GM19099 (cell line): ENCODE results near the gene GPR65.

ENCODE experiments used
- POLR2A ChIP-seq: IDR thresholded peaks from 3 replicates; pipeline ENCODE4 v1.6.1; 2011; ENCODE audit warnings: low read depth; ENCODE audit not compliant: insufficient read length; ENCODE audit errors: extremely low read depth

The GPR65 gene

DNA sequence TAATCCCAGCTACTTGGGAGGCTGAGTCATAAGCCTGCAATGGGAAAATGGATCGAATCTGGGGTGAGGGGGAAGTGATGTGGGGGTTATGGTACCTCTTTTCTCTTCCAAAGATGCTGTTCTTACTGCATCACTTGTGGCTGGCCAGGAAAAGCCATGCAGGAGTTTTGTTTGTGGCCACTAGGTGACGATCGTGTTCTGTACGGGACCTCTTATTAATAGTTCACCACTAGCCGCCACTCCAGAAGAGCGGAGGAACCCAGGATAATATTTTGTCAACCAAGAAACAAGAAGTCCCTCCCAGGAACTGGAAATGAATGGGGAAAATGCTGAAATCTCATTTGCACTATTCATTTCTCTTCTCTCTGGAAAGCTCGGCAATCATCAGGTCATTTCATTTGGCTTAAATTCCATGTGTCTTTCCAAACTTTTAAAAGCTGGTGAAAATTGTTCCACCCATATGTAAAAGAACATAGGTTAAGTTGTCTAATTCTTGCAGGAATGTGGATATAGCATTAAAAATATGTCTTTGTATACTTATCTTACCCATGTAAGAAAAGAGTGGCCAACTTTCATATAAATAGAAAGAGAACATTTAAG, 8.9 kb downstream of the GPR65 start:
- no peak for TF ChIP-seq POLR2A

GRCh38 chr14:88016768-88017167, 11.8 kb downstream of the GPR65 start:
- no peak for TF ChIP-seq POLR2A

DNA sequence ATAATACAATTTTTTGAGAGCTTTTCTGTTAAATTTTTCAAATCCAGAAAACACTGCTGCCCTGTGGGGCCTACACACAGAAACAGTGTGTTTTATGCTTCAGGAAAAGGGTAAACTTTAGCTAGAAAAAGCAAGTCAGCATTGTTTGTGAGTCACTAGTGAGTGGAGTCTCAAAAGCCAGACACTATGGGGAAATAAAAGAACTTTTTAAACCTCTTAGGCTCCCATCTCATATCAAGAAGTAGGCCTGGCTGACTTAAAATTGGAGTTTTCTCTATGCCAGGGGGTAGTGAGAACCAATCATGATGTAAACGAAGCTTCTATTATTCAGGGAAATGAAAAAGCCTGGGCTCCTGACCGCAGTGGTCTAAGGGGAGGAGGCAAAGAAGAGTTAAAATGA, 12.6 kb downstream of the GPR65 start:
- TF ChIP-seq POLR2A = no peak

DNA sequence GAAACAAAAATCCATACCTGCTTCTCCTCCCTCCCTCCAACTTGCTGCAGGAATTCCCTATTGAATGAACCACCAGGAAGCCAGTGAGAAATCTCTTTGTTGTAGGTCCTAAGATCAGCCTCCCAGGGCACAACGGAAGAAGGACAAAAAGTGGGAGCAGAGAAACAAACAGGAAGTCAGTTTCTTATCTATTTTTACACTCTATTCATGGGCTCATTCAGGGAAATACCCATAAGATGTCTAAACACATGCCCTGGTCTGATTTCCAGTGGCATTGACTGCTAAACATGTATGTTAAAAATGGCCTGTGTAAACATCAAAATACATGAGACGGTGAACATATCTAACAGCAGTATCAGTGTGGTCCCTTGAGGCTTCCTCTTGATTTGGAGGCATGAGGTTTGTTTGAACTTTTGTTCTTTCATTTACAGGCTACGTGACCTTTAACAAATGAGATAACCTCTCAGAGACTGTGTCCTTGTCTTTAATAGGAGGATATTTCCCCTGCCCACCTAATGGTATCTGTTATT, 18.8 kb downstream of the GPR65 start:
- TF ChIP-seq POLR2A = no peak

DNA sequence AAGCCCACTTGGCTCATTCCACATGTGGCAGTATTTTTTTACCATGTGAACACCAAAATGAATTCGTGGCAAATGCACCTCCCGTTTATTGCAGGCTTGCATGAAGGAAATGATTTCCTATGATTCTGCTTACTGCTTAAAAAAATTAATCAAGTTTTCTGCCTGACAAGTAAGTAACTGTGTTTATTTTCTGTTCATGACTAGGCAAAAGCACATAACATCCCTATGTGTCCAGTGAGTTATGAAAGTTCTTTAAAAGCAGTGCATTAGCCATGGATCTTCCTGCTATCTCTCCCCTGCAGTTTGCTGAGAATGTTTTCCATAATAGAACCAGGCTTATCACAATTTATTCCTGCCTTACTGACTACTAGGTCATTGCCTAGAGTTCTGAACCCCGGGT, 20.4 kb downstream of the GPR65 start:
- TF ChIP-seq POLR2A = no peak

DNA sequence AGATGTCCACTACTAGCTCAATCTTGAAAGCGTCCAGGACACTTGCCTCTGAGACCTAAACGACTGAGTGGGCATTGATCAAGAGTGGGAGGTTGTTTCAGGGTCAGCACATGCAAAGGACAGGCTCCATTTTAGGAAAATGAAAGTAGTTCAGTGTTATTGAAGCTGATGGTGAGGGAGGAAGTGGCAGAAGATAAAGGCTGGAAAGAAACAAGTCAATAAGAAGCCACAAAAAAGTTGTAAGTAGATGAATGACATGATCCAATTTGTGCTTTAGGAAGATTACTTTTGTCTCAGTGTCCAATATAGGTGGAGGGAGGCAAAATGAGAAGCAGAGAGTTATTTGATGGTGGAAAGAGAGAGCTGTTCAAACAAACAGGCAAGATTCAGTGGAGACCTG, 22.0 kb downstream of the GPR65 start:
- TF ChIP-seq POLR2A = no peak

DNA sequence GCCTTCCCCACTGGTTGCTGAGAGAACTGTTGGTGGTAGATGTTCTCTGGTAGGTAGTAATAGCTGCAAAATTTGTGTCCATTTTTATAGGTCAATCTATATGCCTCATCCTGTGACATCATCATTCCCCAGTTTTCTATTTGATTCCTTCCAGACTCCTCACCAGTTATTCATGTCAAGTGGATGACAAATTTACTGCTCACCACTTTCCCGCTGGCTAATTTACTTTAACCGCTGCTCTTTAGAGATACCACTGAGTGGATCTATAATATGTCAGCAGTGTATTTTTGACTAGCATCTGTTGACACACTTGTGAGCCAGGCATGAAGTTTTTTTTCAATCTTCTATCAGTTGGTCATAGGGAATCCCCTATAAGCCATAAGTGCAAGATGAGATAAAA, 24.6 kb downstream of the GPR65 start:
- TF ChIP-seq POLR2A = no peak

- no peak for TF ChIP-seq POLR2A
Observed at GRCh38 chr14:88030079-88030478, 25.1 kb downstream of the GPR65 start.

GRCh38 chr14:88030892-88031291, 26.0 kb downstream of the GPR65 start:
- TF ChIP-seq POLR2A = no peak

DNA sequence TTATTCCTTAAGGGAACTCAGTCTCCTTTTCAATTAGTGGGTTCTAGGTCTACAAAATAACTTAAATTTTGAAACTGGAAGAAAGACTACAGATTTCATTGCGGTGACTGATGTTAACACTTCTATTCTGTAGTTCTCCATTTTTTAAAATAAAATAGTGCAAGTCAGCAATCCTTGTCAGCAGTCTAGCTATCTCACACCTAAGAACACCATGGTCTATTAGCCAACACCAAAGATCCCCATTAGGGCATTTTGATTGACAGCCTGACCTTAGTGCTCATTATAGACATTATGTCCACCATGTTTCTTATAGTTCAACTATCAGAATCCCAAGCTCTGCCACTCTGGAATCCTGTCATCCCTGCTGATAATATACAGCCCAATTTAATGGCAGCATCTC, 27.4 kb downstream of the GPR65 start:
- TF ChIP-seq POLR2A = no peak

GRCh38 chr14:88034076-88034475, 29.1 kb downstream of the GPR65 start:
- TF ChIP-seq POLR2A = no peak

DNA sequence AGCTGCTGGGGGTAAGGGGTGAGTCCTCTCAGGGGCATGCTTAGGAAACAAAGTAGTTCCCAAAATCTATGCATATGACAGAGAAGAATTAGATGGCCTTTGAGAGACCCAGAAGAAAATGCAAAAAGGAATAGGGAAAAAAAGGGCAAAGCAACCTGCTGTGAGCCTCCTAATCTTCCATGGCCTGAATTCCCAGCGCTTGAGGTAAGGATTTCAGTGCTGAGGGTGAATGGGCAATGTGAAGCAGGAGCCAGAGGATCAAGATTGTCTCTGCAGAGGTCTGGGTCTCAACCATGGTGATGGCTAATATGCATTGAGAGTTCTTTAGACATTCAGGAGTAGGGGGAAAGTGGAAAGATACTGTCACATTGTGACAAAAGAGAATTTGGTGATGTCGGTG, 31.5 kb downstream of the GPR65 start:
- TF ChIP-seq POLR2A = no peak

DNA sequence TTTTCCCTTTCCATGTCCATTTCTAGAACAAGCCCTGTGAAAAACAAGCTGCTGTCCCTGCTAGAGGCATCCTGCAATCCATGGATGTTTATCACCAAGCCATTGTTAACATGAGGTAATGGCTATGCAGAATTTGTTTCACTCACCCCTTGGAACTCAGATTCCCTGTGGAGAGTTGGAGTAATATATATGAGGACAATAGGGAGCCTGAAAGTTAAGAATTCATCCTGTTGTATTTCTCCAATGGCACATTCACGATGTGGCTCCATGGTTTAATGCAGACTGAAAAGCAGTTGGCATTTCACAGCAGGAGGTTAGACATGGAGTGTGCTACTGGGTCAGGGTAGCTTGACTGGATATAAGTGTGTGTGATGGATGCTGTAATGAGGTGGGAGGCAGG, 32.4 kb downstream of the GPR65 start:
- TF ChIP-seq POLR2A = no peak

- no peak for TF ChIP-seq POLR2A
Observed at GRCh38 chr14:88039197-88039596, 34.3 kb downstream of the GPR65 start.

DNA sequence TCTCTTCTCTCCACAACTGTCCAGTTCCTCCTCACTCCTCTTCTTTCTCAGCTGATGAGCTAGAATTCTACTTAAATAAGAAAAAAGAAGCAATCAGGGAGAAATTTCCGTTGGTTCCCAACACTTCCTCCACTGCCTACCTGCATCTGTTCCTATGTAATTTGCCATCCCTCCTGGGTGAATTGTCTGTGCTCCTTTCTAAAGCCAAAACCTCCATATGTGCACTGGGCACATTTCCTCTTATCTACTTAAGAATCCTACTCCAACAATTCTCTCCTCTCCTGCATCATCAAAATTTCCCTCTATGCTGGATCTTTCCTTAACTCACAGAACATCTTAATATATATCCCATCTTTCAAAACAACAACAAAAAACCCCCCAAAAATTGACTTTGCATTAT, 35.2 kb downstream of the GPR65 start:
- TF ChIP-seq POLR2A = no peak

GRCh38 chr14:88043529-88044443, 38.9 kb downstream of the GPR65 start:
- TF ChIP-seq POLR2A = no peak
